Fibroblast of skin of right quadriceps (primary cell): ENCODE data around the gene FGF8.
"Not testable (repeated sequence)": the region's sequence is repeated elsewhere in the genome, so short reads cannot be mapped to it uniquely, and the experiment has no call there.

Experiments
- DNase-seq: peaks from one replicate; pipeline ENCODE4 v3.0.0-alpha.2; 2013

The FGF8 gene

GRCh38 chr10:101775273-101776160 is at the start of gene FGF8:
FGF8 (minus strand) TSS chr10:101776114; CDS start chr10:101775900, 214 bp downstream.
- DNase-seq: no peak

- no peak for DNase-seq
Measured at GRCh38 chr10:101824736-101825135, 48.8 kb upstream of the FGF8 start.

GRCh38 chr10:101818872-101819633 is 43.1 kb upstream of the FGF8 start:
- DNase-seq: no peak

- DNase-seq: peak; percentile 100
Measured at GRCh38 chr10:101818119-101818871, 42.4 kb upstream of the FGF8 start, which contains the start of gene OGA. OGA (minus strand) TSS chr10:101818444; CDS start chr10:101818022, 422 bp downstream.

- DNase-seq: peak; percentile 94
Measured at GRCh38 chr10:101817337-101818118, 41.6 kb upstream of the FGF8 start.

GRCh38 chr10:101816913-101817336 is 41.0 kb upstream of the FGF8 start:
- no peak for DNase-seq

GRCh38 chr10:101816376-101816775 is 40.5 kb upstream of the FGF8 start:
- DNase-seq: no peak

- no peak for DNase-seq
Measured at GRCh38 chr10:101814466-101815071, 38.7 kb upstream of the FGF8 start.

- no peak for DNase-seq
Measured at GRCh38 chr10:101812606-101813005, 36.7 kb upstream of the FGF8 start.

- DNase-seq: no peak
Measured at GRCh38 chr10:101807158-101807557, 31.2 kb upstream of the FGF8 start.

- DNase-seq: no peak
Measured at GRCh38 chr10:101803511-101803910, 27.6 kb upstream of the FGF8 start.

- DNase-seq: no peak
Measured at GRCh38 chr10:101797403-101798059, 21.6 kb upstream of the FGF8 start.

GRCh38 chr10:101793526-101793925 is 17.6 kb upstream of the FGF8 start:
- DNase-seq: no peak

- DNase-seq: no peak
Measured at GRCh38 chr10:101789686-101790085, 13.8 kb upstream of the FGF8 start.

- DNase-seq: not testable (repeated sequence)
Measured at GRCh38 chr10:101789231-101789630, 13.3 kb upstream of the FGF8 start.

- no peak for DNase-seq
Measured at GRCh38 chr10:101785801-101786200, 9.9 kb upstream of the FGF8 start.

GRCh38 chr10:101784558-101784957 is 8.6 kb upstream of the FGF8 start:
- no peak for DNase-seq

GRCh38 chr10:101783736-101784118 is 7.8 kb upstream of the FGF8 start:
- DNase-seq: no peak

GRCh38 chr10:101782811-101783735 is 7.2 kb upstream of the FGF8 start, which contains the start of gene NPM3:
NPM3 (minus strand) TSS chr10:101783446; CDS start chr10:101783390, 56 bp downstream.
- peak; percentile 75 for DNase-seq
